ENCODE measurements around the gene SYCP3.

Gene SYCP3

GRCh38 chr12:101680647-101681046 is 58.6 kb downstream of the SYCP3 start:
- Histone ChIP-seq H3K27ac (no peak overlapping the region), H3K27me3 (ENCODE audit: insufficient read depth, low read depth, severe bottlenecking) (no peaks in the 10 kb centered on the region), H3K9me3 (ENCODE audit: severe bottlenecking) (no peaks in the 10 kb centered on the region), H3K4me3 (ENCODE audit: low read depth, low read length) (no peak overlapping the region), H3K36me3 (no peaks in the 10 kb centered on the region)
- DNase-seq: no peak
- TF ChIP-seq CTCF (IDR thresholded peaks at IDR 0.05; ENCODE audit: low read depth, low read length): no peak

GRCh38 chr12:101680240-101680639 is 59.0 kb downstream of the SYCP3 start:
- H3K9me3 ChIP-seq (ENCODE audit: severe bottlenecking): no peaks in the 10 kb centered on the region
- no peak for DNase-seq
- no peaks in the 10 kb centered on the region for H3K36me3 ChIP-seq
- H3K27me3 ChIP-seq (ENCODE audit: insufficient read depth, low read depth, severe bottlenecking): no peaks in the 10 kb centered on the region
- no peak overlapping the region for H3K4me3 ChIP-seq (ENCODE audit: low read depth, low read length)
- TF ChIP-seq CTCF (IDR thresholded peaks at IDR 0.05; ENCODE audit: low read depth, low read length): no peak
- H3K27ac ChIP-seq: no peak overlapping the region

Data from WERI-Rb-1 (cell line).